Astrocyte of the cerebellum (primary cell): ENCODE measurements around the gene ANKRD24.
"Not testable (repeated sequence)": the region's sequence is repeated elsewhere in the genome, so short reads cannot be mapped to it uniquely, and the experiment has no call there.

Experiments used
- DNase-seq: peaks from one replicate; pipeline ENCODE4 v3.0.0-alpha.2; 2011; ENCODE audit warnings: low read depth
- H3K4me3 ChIP-seq: 2 replicates; pipeline ENCODE4 v1.5.1; 2011; ENCODE audit warnings: mild to moderate bottlenecking, low read depth, low read length, moderate library complexity
- CTCF ChIP-seq: IDR thresholded peaks from 2 replicates; pipeline ENCODE4 v1.5.1; 2012; ENCODE audit warnings: low read length, low read depth, moderate library complexity, mild to moderate bottlenecking; ENCODE audit errors: missing control alignments
- in situ Hi-C: cut with HindIII; loops from 2 replicates; pipeline ENCODE4 v1.10.0; 2017; ENCODE audit warnings: low sequenced_read_pairs

The ANKRD24 gene

GRCh38 chr19:4208385-4209094, 26.1 kb downstream of the ANKRD24 start:
- H3K4me3 ChIP-seq = no peak overlapping the region
- in situ Hi-C loops = loop anchor here (10.0 to 25.0 kb wide), 3 partner anchors 74 to 221 kb away; partner anchors contain the start of genes EEF2 and ZBTB7A
- TF ChIP-seq CTCF = peak; percentile 46
- no peak for DNase-seq

GRCh38 chr19:4210166-4210731, 27.8 kb downstream of the ANKRD24 start:
- TF ChIP-seq CTCF = no peak
- DNase-seq = no peak
- in situ Hi-C loops = loop anchor here (25.0 kb wide), 1 partner anchor 223 kb away; the partner anchor contains the start of gene EEF2

GRCh38 chr19:4213116-4213515, 30.6 kb downstream of the ANKRD24 start:
- no peak for TF ChIP-seq CTCF
- in situ Hi-C loops = loop anchor here (25.0 kb wide), 1 partner anchor 226 kb away; the partner anchor contains the start of gene EEF2
- no peak for DNase-seq
- H3K4me3 ChIP-seq = no peak overlapping the region

More at GRCh38 chr19:4210166-4210731, 27.8 kb downstream of the ANKRD24 start:
- no peak overlapping the region for H3K4me3 ChIP-seq

- in situ Hi-C loops = loop anchor here (25.0 kb wide), 1 partner anchor 229 kb away; the partner anchor contains the start of gene EEF2
- TF ChIP-seq CTCF = no peak
- no peak overlapping the region for H3K4me3 ChIP-seq
- DNase-seq = no peak
Observed at GRCh38 chr19:4215807-4216206, 33.3 kb downstream of the ANKRD24 start.

GRCh38 chr19:4216846-4217245, 34.4 kb downstream of the ANKRD24 start:
- no peak for TF ChIP-seq CTCF
- no peak overlapping the region for H3K4me3 ChIP-seq
- in situ Hi-C loops = loop anchor here (25.0 kb wide), 1 partner anchor 230 kb away; the partner anchor contains the start of gene EEF2

GRCh38 chr19:4217429-4218264, 35.2 kb downstream of the ANKRD24 start:
- no peak for TF ChIP-seq CTCF
- in situ Hi-C loops = loop anchor here (25.0 kb wide), 1 partner anchor 230 kb away; the partner anchor contains the start of gene EEF2
- H3K4me3 ChIP-seq = no peak overlapping the region
- no peak for DNase-seq

More at GRCh38 chr19:4216846-4217245, 34.4 kb downstream of the ANKRD24 start:
- no peak for DNase-seq

GRCh38 chr19:4218523-4218922, 36.0 kb downstream of the ANKRD24 start:
- H3K4me3 ChIP-seq, DNase-seq: not testable (repeated sequence)
- in situ Hi-C loops = loop anchor here (25.0 kb wide), 1 partner anchor 231 kb away; the partner anchor contains the start of gene EEF2
